PC-9 (cell line): ENCODE measurements around the gene TEX51. TPM values are rescaled to one million over a fixed set of nuclear protein-coding genes. Genes with fewer than 3 reads are reported as not detected.

Source experiments
- BruUV-seq: library from RNA; stranded (reverse); fragments of 400-500 nt; replicated peaks from 2 replicates; lab custom pipeline; 2021; lab: Mats Ljungman, UMichigan
- CTCF ChIA-PET: fragments of 300-600 bp; sonication (Branson Sonifier 250); formaldehyde crosslinking; loops from one replicate; lab custom pipeline; 2022; ENCODE audit warnings: antibody characterized with exemption; lab: Charles Lee
- POLR2A ChIA-PET: fragments of 300-600 bp; sonication (Branson Sonifier 250); formaldehyde crosslinking; loops from one replicate; lab custom pipeline; 2022; ENCODE audit warnings: antibody characterized with exemption; ENCODE audit not compliant: unreplicated experiment; lab: Charles Lee
- DNase-seq, 2 experiments: peaks; one replicate each; pipeline versions ENCODE4 v3.0.0 to v3.0.0-alpha.2; 2015 to 2022; ENCODE audit warnings: mixed read lengths in 1 of 2
- H2AFZ ChIP-seq: fragments of 200-600 bp; sonication (generic); 2 replicates; pipeline ENCODE4 v1.8.1; 2017; ENCODE audit warnings: antibody characterized with exemption
- H3F3A ChIP-seq: fragments of 200-600 bp; sonication (generic); 2 replicates; pipeline ENCODE4 v1.8.1; 2017; ENCODE audit warnings: antibody characterized with exemption, mild to moderate bottlenecking, low read depth; ENCODE audit not compliant: insufficient read depth
- H3K27ac ChIP-seq: fragments of 200-600 bp; sonication (generic); 2 replicates; pipeline ENCODE4 v1.6.1; 2016; ENCODE audit warnings: mixed run types
- H3K27me3 ChIP-seq: fragments of 200-600 bp; sonication (generic); 2 replicates; pipeline ENCODE4 v1.6.1; 2016; ENCODE audit warnings: low read depth, mixed run types; ENCODE audit not compliant: insufficient read depth
- H3K36me3 ChIP-seq: fragments of 200-600 bp; sonication (generic); 2 replicates; pipeline ENCODE4 v1.6.1; 2016; ENCODE audit warnings: low read depth, mixed run types
- H3K4me1 ChIP-seq: fragments of 200-600 bp; sonication (generic); replicated peaks from 2 replicates; pipeline ENCODE4 v1.6.1; 2016; ENCODE audit warnings: mixed run types; ENCODE audit not compliant: insufficient read depth
- H3K4me2 ChIP-seq: fragments of 200-600 bp; sonication (generic); 2 replicates; pipeline ENCODE4 v1.6.1; 2017; ENCODE audit warnings: mixed run types
- H3K4me3 ChIP-seq: fragments of 200-600 bp; sonication (generic); 2 replicates; pipeline ENCODE4 v1.6.1; 2016; ENCODE audit warnings: mixed run types
- H3K79me2 ChIP-seq: fragments of 200-600 bp; sonication (generic); 2 replicates; pipeline ENCODE4 v1.6.1; 2017; ENCODE audit warnings: low read depth, mixed run types
- H3K9me2 ChIP-seq: fragments of 200-600 bp; sonication (generic); 2 replicates; pipeline ENCODE4 v1.8.1; 2017; ENCODE audit warnings: mild to moderate bottlenecking; ENCODE audit not compliant: insufficient read depth
- H3K9me3 ChIP-seq: fragments of 200-600 bp; sonication (generic); 2 replicates; pipeline ENCODE4 v1.8.1; 2016; ENCODE audit warnings: low read depth; ENCODE audit not compliant: insufficient read depth
- H4K20me1 ChIP-seq: fragments of 200-600 bp; sonication (generic); 2 replicates; pipeline ENCODE4 v1.8.1; 2017; ENCODE audit not compliant: insufficient read depth
- EZH2 ChIP-seq: fragments of 200-600 bp; sonication (generic); IDR thresholded peaks from 2 replicates; pipeline ENCODE4 v1.8.0; 2017; ENCODE audit warnings: antibody characterized with exemption, low read depth
- intact Hi-C: fragments of 100-400 bp; cut with micrococcal nuclease; formaldehyde crosslinking; loops from one replicate; pipeline ENCODE4 v1.10.0; 2022; ENCODE audit not compliant: unreplicated experiment
- total RNA-seq: library from RNA; stranded (reverse); gene quantifications from 2 replicates; pipeline ENCODE4 v1.2.3, GENCODE V29; 2021
- TF ChIP-seq, protein P1 (sequence below): fragments of 200-600 bp; sonication (generic); conservative IDR thresholded peaks from 2 replicates; pipeline ENCODE4 v1.6.1; 2017; ENCODE audit warnings: mixed run types, antibody characterized with exemption, mild to moderate bottlenecking, moderate library complexity

The TEX51 gene
- total RNA-seq, 1 experiment from 2014 or later = not detected

GRCh38 chr2:126913881-126914615 is 15.4 kb downstream of the TEX51 start:
- POLR2A ChIA-PET = no interaction called here
- H3K27me3 ChIP-seq = peaks cover 88% of the 10 kb centered on the region
- no peak overlapping the region for H3K27ac ChIP-seq
- no peak overlapping the region for H3K4me3 ChIP-seq
- H3K9me2 ChIP-seq = no peaks in the 10 kb centered on the region
- H3K79me2 ChIP-seq = no peaks in the 10 kb centered on the region
- no peaks in the 10 kb centered on the region for H3K4me1 ChIP-seq
- intact Hi-C loops = no loop called here
- no TSS peak for BruUV-seq
- H3K4me2 ChIP-seq = no peak overlapping the region
- no peak overlapping the region for H2AFZ ChIP-seq
- H3F3A ChIP-seq = no peaks in the 10 kb centered on the region
- TF ChIP-seq EZH2 = no peak
- TF ChIP-seq, protein P1, sequence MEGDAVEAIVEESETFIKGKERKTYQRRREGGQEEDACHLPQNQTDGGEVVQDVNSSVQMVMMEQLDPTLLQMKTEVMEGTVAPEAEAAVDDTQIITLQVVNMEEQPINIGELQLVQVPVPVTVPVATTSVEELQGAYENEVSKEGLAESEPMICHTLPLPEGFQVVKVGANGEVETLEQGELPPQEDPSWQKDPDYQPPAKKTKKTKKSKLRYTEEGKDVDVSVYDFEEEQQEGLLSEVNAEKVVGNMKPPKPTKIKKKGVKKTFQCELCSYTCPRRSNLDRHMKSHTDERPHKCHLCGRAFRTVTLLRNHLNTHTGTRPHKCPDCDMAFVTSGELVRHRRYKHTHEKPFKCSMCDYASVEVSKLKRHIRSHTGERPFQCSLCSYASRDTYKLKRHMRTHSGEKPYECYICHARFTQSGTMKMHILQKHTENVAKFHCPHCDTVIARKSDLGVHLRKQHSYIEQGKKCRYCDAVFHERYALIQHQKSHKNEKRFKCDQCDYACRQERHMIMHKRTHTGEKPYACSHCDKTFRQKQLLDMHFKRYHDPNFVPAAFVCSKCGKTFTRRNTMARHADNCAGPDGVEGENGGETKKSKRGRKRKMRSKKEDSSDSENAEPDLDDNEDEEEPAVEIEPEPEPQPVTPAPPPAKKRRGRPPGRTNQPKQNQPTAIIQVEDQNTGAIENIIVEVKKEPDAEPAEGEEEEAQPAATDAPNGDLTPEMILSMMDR = no peak
- no peaks in the 10 kb centered on the region for H3K9me3 ChIP-seq
- H3K36me3 ChIP-seq = no peaks in the 10 kb centered on the region
- CTCF ChIA-PET = no interaction called here
- H4K20me1 ChIP-seq = no peaks in the 10 kb centered on the region; the same call in 1 of the 2 replicates
- no peak for DNase-seq

DNA sequence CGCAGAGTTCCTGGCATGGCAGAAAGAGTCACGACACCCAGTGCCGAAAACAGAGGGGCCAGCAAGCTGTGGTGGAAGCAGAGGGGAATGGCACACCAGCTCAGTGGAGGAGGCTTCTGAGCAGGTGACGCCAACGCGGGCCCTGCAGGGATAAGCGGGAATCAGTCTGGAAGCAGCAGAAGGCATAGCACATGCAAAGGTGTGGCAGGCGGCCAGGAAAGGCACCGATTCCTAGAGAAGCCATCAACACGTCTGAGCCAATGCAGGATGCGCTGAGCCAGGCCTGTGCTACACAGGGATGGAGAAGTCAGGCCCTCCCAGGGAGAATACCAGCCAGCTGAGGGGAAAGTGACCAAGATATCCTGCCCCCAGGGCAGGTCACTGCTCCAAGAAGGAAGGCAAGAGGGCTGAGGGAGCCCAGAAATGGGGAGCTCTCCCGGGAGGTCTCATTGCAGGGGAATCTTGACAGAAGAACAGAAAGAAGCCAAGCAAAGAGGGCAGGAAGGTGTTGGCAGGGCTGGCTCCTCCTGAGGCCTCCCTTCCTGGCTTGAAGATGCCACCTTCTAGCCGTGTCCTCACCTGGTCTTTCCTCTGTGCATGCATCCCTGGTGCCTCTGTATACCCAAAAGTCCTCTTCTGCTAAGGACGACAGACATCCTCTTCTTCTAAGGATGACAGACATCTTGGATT is 16.3 kb downstream of the TEX51 start:
- Histone ChIP-seq H3K9me3 (no peaks in the 10 kb centered on the region), H3K27me3 (peaks cover 79% of the 10 kb centered on the region), H3K4me1 (no peaks in the 10 kb centered on the region), H3K9me2 (no peaks in the 10 kb centered on the region), H3K4me3 (no peak overlapping the region), H3K79me2 (no peaks in the 10 kb centered on the region), H4K20me1 (no peaks in the 10 kb centered on the region; the same call in 1 of the 2 replicates), H3F3A (no peaks in the 10 kb centered on the region), H3K36me3 (no peaks in the 10 kb centered on the region), H2AFZ (no peak overlapping the region), H3K4me2 (no peak overlapping the region), H3K27ac (no peak overlapping the region)
- BruUV-seq = no TSS peak
- no peak for TF ChIP-seq EZH2
- TF ChIP-seq, protein P1 = no peak
- ChIA-PET POLR2A (no interaction called here), CTCF (no interaction called here)
- no peak for DNase-seq
- intact Hi-C loops = no loop called here

GRCh38 chr2:126915903-126916302 is 17.2 kb downstream of the TEX51 start:
- Histone ChIP-seq H3K27me3 (peaks cover 69% of the 10 kb centered on the region), H2AFZ (no peak overlapping the region), H3K4me3 (no peak overlapping the region), H3K4me2 (no peak overlapping the region), H3K9me2 (no peaks in the 10 kb centered on the region), H4K20me1 (no peaks in the 10 kb centered on the region; the same call in 1 of the 2 replicates), H3K79me2 (no peaks in the 10 kb centered on the region), H3K4me1 (no peaks in the 10 kb centered on the region), H3K36me3 (no peaks in the 10 kb centered on the region), H3K9me3 (no peaks in the 10 kb centered on the region), H3F3A (no peaks in the 10 kb centered on the region), H3K27ac (no peak overlapping the region)
- intact Hi-C loops = no loop called here
- no TSS peak for BruUV-seq
- DNase-seq = no peak
- TF ChIP-seq, protein P1 = no peak
- TF ChIP-seq EZH2 = no peak
- ChIA-PET CTCF (no interaction called here), POLR2A (no interaction called here)
